GM12892 (cell line): ENCODE measurements around the gene HOXA5.

Experiments used
- POLR2A ChIP-seq: IDR thresholded peaks from 2 replicates; pipeline ENCODE4 v1.6.1; 2011; ENCODE audit warnings: low read depth, low read length, control low read depth
- POLR2AphosphoS5 ChIP-seq: IDR thresholded peaks from 2 replicates; pipeline ENCODE4 v1.6.1; 2011; ENCODE audit warnings: low read depth, low read length, control low read depth
- TAF1 ChIP-seq: IDR thresholded peaks from 2 replicates; pipeline ENCODE4 v1.6.1; 2011; ENCODE audit warnings: low read depth, mild to moderate bottlenecking, control low read depth, low read length, borderline replicate concordance

GRCh38 chr7:27164367-27165088 lies 21.0 kb upstream of the HOXA5 start:
- TF ChIP-seq POLR2A (no peak), TAF1 (no peak), POLR2AphosphoS5 (no peak)
